GM19099 (cell line): ENCODE results near the gene TCEANC.

Experiments used
- POLR2A ChIP-seq: IDR thresholded peaks from 3 replicates; pipeline ENCODE4 v1.6.1; 2011; ENCODE audit warnings: low read depth; ENCODE audit not compliant: insufficient read length; ENCODE audit errors: extremely low read depth

TCEANC gene

GRCh38 chrX:13699183-13699826 lies 46.4 kb downstream of the TCEANC start:
- no peak for TF ChIP-seq POLR2A

GRCh38 chrX:13700380-13700779 lies 47.4 kb downstream of the TCEANC start:
- no peak for TF ChIP-seq POLR2A

GRCh38 chrX:13702111-13702789 lies 49.3 kb downstream of the TCEANC start:
- no peak for TF ChIP-seq POLR2A

GRCh38 chrX:13703135-13703534 lies 50.2 kb downstream of the TCEANC start:
- TF ChIP-seq POLR2A = no peak

GRCh38 chrX:13703589-13703988 lies 50.6 kb downstream of the TCEANC start:
- no peak for TF ChIP-seq POLR2A

GRCh38 chrX:13711141-13711540 lies 58.2 kb downstream of the TCEANC start:
- TF ChIP-seq POLR2A = no peak
